Measurements from ENCODE around the gene ARMH4.

Gene ARMH4

GRCh38 chr14:58026219-58026618 lies 125.8 kb downstream of the ARMH4 start:
- DNase-seq = no peak

- DNase-seq = no peak
These were observed 137.2 kb downstream of the ARMH4 start for GRCh38 chr14:58014778-58015177.

GRCh38 chr14:58002618-58003017 lies 149.4 kb downstream of the ARMH4 start:
- no peak for DNase-seq

GRCh38 chr14:57999979-58000378 lies 152.0 kb downstream of the ARMH4 start:
- DNase-seq = no peak

- no peak for DNase-seq
These were observed 152.5 kb downstream of the ARMH4 start for GRCh38 chr14:57999471-57999870.

- no peak for DNase-seq
These were observed 153.2 kb downstream of the ARMH4 start for GRCh38 chr14:57998766-57999165.

GRCh38 chr14:57991353-57991752 lies 160.7 kb downstream of the ARMH4 start:
- DNase-seq = no peak

GRCh38 chr14:57988445-57988844 lies 163.6 kb downstream of the ARMH4 start:
- no peak for DNase-seq

GRCh38 chr14:57987596-57988300 lies 164.3 kb downstream of the ARMH4 start:
- DNase-seq = no peak

GRCh38 chr14:57987051-57987450 lies 165.0 kb downstream of the ARMH4 start:
- DNase-seq = no peak

- DNase-seq = no peak
These were observed 169.0 kb downstream of the ARMH4 start for GRCh38 chr14:57982804-57983634.

- DNase-seq = no peak
These were observed 170.0 kb downstream of the ARMH4 start for GRCh38 chr14:57981817-57982560.

- no peak for DNase-seq
These were observed 172.5 kb downstream of the ARMH4 start for GRCh38 chr14:57979376-57980048.

- DNase-seq = no peak
These were observed 175.3 kb downstream of the ARMH4 start for GRCh38 chr14:57976701-57977100.

GRCh38 chr14:57974896-57975295 lies 177.1 kb downstream of the ARMH4 start:
- no peak for DNase-seq

- no peak for DNase-seq
These were observed 181.4 kb downstream of the ARMH4 start for GRCh38 chr14:57970594-57970993.

- DNase-seq = no peak
These were observed 181.8 kb downstream of the ARMH4 start for GRCh38 chr14:57970175-57970574.

- no peak for DNase-seq
These were observed 188.9 kb downstream of the ARMH4 start for GRCh38 chr14:57963071-57963470.

GRCh38 chr14:57962325-57963035 lies 189.5 kb downstream of the ARMH4 start:
- DNase-seq = no peak

- no peak for DNase-seq
These were observed 190.3 kb downstream of the ARMH4 start for GRCh38 chr14:57961786-57962060.

GRCh38 chr14:57960946-57961785 lies 190.8 kb downstream of the ARMH4 start:
- DNase-seq = no peak

- DNase-seq = no peak
These were observed 194.6 kb downstream of the ARMH4 start for GRCh38 chr14:57957441-57957840.

Measured in CD4-positive, alpha-beta T cell treated with Interferon alpha-2 for 1 hour (primary cell).